Neutrophil (primary cell): ENCODE data around the gene SEC24A.
"Not testable (repeated sequence)": the region's sequence is repeated elsewhere in the genome, so short reads cannot be mapped to it uniquely, and the experiment has no call there.

ENCODE experiments used
- H3K27ac ChIP-seq: fragments of 200-600 bp; sonication (generic); 2 replicates; pipeline ENCODE4 v1.5.1; 2016; ENCODE audit warnings: mild to moderate bottlenecking, moderate library complexity
- H3K27me3 ChIP-seq: fragments of 200-600 bp; sonication (generic); 2 replicates; pipeline ENCODE4 v1.6.0; 2016; ENCODE audit warnings: mild to moderate bottlenecking
- H3K36me3 ChIP-seq: fragments of 200-600 bp; sonication (generic); 2 replicates; pipeline ENCODE4 v1.5.1; 2017
- H3K4me1 ChIP-seq, 2 experiments: fragments of 200-600 bp in 1 of 2; sonication (generic) in 1 of 2; 1 replicate in 1 of 2; 2 replicates in 1 of 2; pipeline versions ENCODE4 v1.5.1 to v1.6.1; 2013 to 2016; ENCODE audit warnings: low read depth in 1 of 2, low read length in 1 of 2, mild to moderate bottlenecking in 1 of 2, moderate library complexity in 1 of 2; ENCODE audit not compliant: control insufficient read depth in 1 of 2, insufficient read depth in 1 of 2
- H3K4me3 ChIP-seq, 2 experiments: fragments of 200-600 bp in 1 of 2; sonication (generic) in 1 of 2; 1 replicate in 1 of 2; 2 replicates in 1 of 2; pipeline ENCODE4 v1.5.1; 2013 to 2016; ENCODE audit warnings: low read depth in 1 of 2, low read length in 1 of 2, mild to moderate bottlenecking in 1 of 2, moderate library complexity in 1 of 2
- H3K9me3 ChIP-seq: fragments of 200-600 bp; sonication (generic); 2 replicates; pipeline ENCODE4 v1.5.1; 2016
- CTCF ChIP-seq: fragments of 200-600 bp; sonication (generic); IDR thresholded peaks from 2 replicates; pipeline ENCODE4 v1.5.1; 2016; ENCODE audit warnings: antibody characterized with exemption

The SEC24A gene

GRCh38 chr5:134638760-134639201 lies 9.8 kb upstream of the SEC24A start:
- Histone ChIP-seq H3K4me3 (no peak overlapping the region), H3K27ac (no peak overlapping the region), H3K27me3 (no peaks in the 10 kb centered on the region), H3K9me3 (no peaks in the 10 kb centered on the region), H3K36me3 (no peaks in the 10 kb centered on the region), H3K4me1 (no peaks in the 10 kb centered on the region)
- TF ChIP-seq CTCF, result no peak

GRCh38 chr5:134642931-134643530 lies 5.6 kb upstream of the SEC24A start:
- TF ChIP-seq CTCF, result no peak
- Histone ChIP-seq H3K27ac (no peak overlapping the region), H3K4me1 (peaks cover 9 to 10% of the 10 kb centered on the region in 2 experiments), H3K27me3 (no peaks in the 10 kb centered on the region), H3K36me3 (no peaks in the 10 kb centered on the region), H3K9me3 (no peaks in the 10 kb centered on the region), H3K4me3 (no peak overlapping the region)

GRCh38 chr5:134647750-134648424 lies 698 bp upstream of the SEC24A start:
- peak overlapping the region; percentile 84 to 91 for H3K4me3 ChIP-seq
- H3K36me3 ChIP-seq, result no peaks in the 10 kb centered on the region
- TF ChIP-seq CTCF, result no peak
- H3K4me1 ChIP-seq, result peaks cover 24% of the 10 kb centered on the region in 2 experiments
- peak overlapping the region; percentile 93 for H3K27ac ChIP-seq
- no peaks in the 10 kb centered on the region for H3K27me3 ChIP-seq
- no peaks in the 10 kb centered on the region for H3K9me3 ChIP-seq

- H3K4me1 ChIP-seq, result peaks cover 24% of the 10 kb centered on the region in 2 experiments
- H3K27me3 ChIP-seq, result no peaks in the 10 kb centered on the region
- peak overlapping the region; percentile 93 for H3K27ac ChIP-seq
- H3K4me3 ChIP-seq, result peak overlapping the region; percentile 84 to 91
- no peaks in the 10 kb centered on the region for H3K36me3 ChIP-seq
- no peaks in the 10 kb centered on the region for H3K9me3 ChIP-seq
- TF ChIP-seq CTCF, result no peak
Observed at GRCh38 chr5:134649163-134649835, 714 bp downstream of the SEC24A start.

- not testable (repeated sequence) for H3K4me3 ChIP-seq
Observed at GRCh38 chr5:134650660-134651059, 2.1 kb downstream of the SEC24A start.

GRCh38 chr5:134651531-134651930 lies 2.9 kb downstream of the SEC24A start:
- peaks cover 24% of the 10 kb centered on the region in 2 experiments for H3K4me1 ChIP-seq
- H3K27me3 ChIP-seq, result no peaks in the 10 kb centered on the region
- no peaks in the 10 kb centered on the region for H3K36me3 ChIP-seq
- no peak for TF ChIP-seq CTCF
- H3K27ac ChIP-seq, result no peak overlapping the region
- no peak overlapping the region for H3K4me3 ChIP-seq
- no peaks in the 10 kb centered on the region for H3K9me3 ChIP-seq

More at GRCh38 chr5:134650660-134651059, 2.1 kb downstream of the SEC24A start:
- not testable (repeated sequence) for H3K9me3 ChIP-seq, H3K27me3 ChIP-seq, H3K36me3 ChIP-seq, H3K27ac ChIP-seq
- H3K4me1 ChIP-seq, result peaks cover 24% of the 10 kb centered on the region in 2 experiments
